ENCODE data around the gene TRIM46.
"Not testable (repeated sequence)": the region's sequence is repeated elsewhere in the genome, so short reads cannot be mapped to it uniquely, and the experiment has no call there.

Gene TRIM46

GRCh38 chr1:155137154-155137949 lies 36.3 kb upstream of the TRIM46 start:
- DNase-seq (ENCODE audit: low read depth): no peak

GRCh38 chr1:155139895-155140629 lies 33.6 kb upstream of the TRIM46 start, which contains the start of gene DPM3:
TSS of gene DPM3 (minus strand) at chr1:155140531. CDS start at chr1:155140240, 291 bp downstream.
- DNase-seq (ENCODE audit: low read depth): peak; percentile 86

GRCh38 chr1:155140630-155140953 lies 33.1 kb upstream of the TRIM46 start:
- DNase-seq (ENCODE audit: low read depth): no peak

GRCh38 chr1:155141749-155142148 lies 31.9 kb upstream of the TRIM46 start:
- DNase-seq (ENCODE audit: low read depth): no peak

- no peak for DNase-seq (ENCODE audit: low read depth)
Measured at GRCh38 chr1:155145491-155145890, 28.2 kb upstream of the TRIM46 start.

GRCh38 chr1:155155996-155156643 lies 17.5 kb upstream of the TRIM46 start:
- DNase-seq (ENCODE audit: low read depth): not testable (repeated sequence)

GRCh38 chr1:155158991-155159390 lies 14.7 kb upstream of the TRIM46 start:
- DNase-seq (ENCODE audit: low read depth): no peak

GRCh38 chr1:155160128-155160527 lies 13.5 kb upstream of the TRIM46 start:
- no peak for DNase-seq (ENCODE audit: low read depth)

- DNase-seq (ENCODE audit: low read depth): not testable (repeated sequence)
Measured at GRCh38 chr1:155162631-155163030, 11.0 kb upstream of the TRIM46 start.

- DNase-seq (ENCODE audit: low read depth): not testable (repeated sequence)
Measured at GRCh38 chr1:155163785-155164184, 9.9 kb upstream of the TRIM46 start.

GRCh38 chr1:155164625-155165024 lies 9.0 kb upstream of the TRIM46 start:
- DNase-seq (ENCODE audit: low read depth): not testable (repeated sequence)

- no peak for DNase-seq (ENCODE audit: low read depth)
Measured at GRCh38 chr1:155166051-155166470, 7.6 kb upstream of the TRIM46 start.

- no peak for DNase-seq (ENCODE audit: low read depth)
Measured at GRCh38 chr1:155166471-155167165, 7.0 kb upstream of the TRIM46 start.

- peak; percentile 77 for DNase-seq (ENCODE audit: low read depth)
Measured at GRCh38 chr1:155167166-155168104, 6.2 kb upstream of the TRIM46 start.

GRCh38 chr1:155168105-155168445 lies 5.6 kb upstream of the TRIM46 start:
- not testable (repeated sequence) for DNase-seq (ENCODE audit: low read depth)

GRCh38 chr1:155168456-155169210 lies 5.0 kb upstream of the TRIM46 start:
- no peak for DNase-seq (ENCODE audit: low read depth)

- no peak for DNase-seq (ENCODE audit: low read depth)
Measured at GRCh38 chr1:155169541-155169940, 4.1 kb upstream of the TRIM46 start.

GRCh38 chr1:155170101-155170785 lies 3.4 kb upstream of the TRIM46 start:
- no peak for DNase-seq (ENCODE audit: low read depth)

GRCh38 chr1:155170806-155171205 lies 2.8 kb upstream of the TRIM46 start:
- DNase-seq (ENCODE audit: low read depth): no peak
